ENCODE measurements around the gene BANP.
"Not testable (repeated sequence)": the region's sequence is repeated elsewhere in the genome, so short reads cannot be mapped to it uniquely, and the experiment has no call there.

BANP gene

GRCh38 chr16:88033003-88033740, 81.9 kb downstream of the BANP start:
- not testable (repeated sequence) for DNase-seq (ENCODE audit: low read depth)

- DNase-seq (ENCODE audit: low read depth) = no peak
These were observed 83.5 kb downstream of the BANP start for GRCh38 chr16:88034770-88035169.

GRCh38 chr16:88035292-88035691, 84.1 kb downstream of the BANP start:
- DNase-seq (ENCODE audit: low read depth) = no peak

DNA sequence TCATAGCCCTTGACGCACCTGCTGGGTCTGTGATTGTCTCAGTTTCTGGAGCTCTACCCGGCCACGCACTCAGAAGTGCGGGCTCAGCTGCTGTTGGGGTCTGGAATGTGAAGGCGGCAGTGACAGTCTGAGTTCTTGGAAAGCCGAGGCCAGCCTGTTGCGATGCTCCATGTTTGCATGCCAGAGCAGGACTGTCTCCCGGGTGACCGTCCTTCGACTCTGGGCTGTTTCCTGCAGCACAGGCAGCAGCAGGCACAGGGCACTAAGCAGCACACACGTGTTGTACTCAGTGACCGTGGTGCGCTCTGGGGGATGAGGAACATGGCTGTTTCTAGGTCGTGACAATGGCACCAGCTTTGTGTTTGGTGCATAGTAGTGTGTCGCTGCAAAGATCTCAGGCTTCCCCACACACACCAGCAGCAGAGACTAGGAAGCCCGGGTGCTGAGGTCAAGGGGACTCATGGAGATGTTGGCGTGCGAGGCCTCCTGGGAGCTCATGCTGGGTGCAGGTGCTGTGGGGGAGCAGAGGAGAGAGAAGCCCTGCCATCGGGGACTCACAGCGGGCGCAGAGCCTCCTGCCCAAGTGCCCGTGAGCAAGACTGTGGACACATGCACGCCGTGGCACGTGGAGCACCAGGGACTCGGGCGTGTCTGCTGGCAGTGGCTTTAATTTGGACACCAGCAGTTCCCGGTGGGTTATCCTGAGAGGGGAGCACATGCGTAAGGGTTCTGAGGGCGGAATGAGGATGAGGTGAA, 84.8 kb downstream of the BANP start:
- DNase-seq (ENCODE audit: low read depth) = not testable (repeated sequence)

DNA sequence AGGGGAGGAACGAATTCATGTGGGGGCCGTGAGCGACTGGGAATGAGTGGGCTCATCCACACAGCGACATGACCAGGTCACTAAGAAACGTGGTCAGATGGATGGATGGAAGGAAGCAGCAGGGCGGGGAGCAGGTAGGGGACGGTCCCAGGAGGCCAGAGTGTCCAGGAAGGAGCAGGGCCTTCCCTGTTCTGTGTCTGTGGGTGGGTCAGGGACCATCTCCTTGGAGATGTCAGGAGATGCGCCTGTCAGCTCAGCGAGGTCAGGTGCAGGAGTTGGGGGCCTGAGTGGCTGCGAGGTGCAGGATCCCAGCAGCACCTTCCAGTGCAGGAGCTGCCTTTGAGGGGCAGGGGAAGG, 85.4 kb downstream of the BANP start:
- not testable (repeated sequence) for DNase-seq (ENCODE audit: low read depth)

- not testable (repeated sequence) for DNase-seq (ENCODE audit: low read depth)
These were observed 86.1 kb downstream of the BANP start for GRCh38 chr16:88037359-88037758.

GRCh38 chr16:88037876-88038525, 86.8 kb downstream of the BANP start:
- DNase-seq (ENCODE audit: low read depth) = not testable (repeated sequence)

- not testable (repeated sequence) for DNase-seq (ENCODE audit: low read depth)
These were observed 87.3 kb downstream of the BANP start for GRCh38 chr16:88038526-88038908.

DNA sequence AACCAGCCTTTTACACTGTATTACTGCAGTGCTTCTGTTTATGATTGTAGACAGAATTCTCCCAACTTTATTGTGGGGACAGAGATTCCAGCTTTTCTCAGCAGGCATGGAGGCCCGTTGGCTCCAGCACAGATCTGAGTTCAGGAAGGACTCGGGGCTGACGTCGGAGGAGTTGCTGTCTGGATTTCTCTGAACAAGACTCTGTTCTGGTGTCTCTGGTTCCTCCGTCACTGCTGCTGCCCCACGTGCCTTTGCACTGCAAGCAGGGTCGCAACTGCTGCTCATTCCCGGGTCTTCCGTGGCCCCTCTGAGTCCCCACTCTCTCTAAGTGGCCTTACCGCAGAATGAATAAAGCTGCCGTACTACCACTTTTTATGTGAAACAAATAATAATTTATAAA, 88.4 kb downstream of the BANP start:
- DNase-seq (ENCODE audit: low read depth) = no peak

- not testable (repeated sequence) for DNase-seq (ENCODE audit: low read depth)
These were observed 89.1 kb downstream of the BANP start for GRCh38 chr16:88040196-88040876.

DNA sequence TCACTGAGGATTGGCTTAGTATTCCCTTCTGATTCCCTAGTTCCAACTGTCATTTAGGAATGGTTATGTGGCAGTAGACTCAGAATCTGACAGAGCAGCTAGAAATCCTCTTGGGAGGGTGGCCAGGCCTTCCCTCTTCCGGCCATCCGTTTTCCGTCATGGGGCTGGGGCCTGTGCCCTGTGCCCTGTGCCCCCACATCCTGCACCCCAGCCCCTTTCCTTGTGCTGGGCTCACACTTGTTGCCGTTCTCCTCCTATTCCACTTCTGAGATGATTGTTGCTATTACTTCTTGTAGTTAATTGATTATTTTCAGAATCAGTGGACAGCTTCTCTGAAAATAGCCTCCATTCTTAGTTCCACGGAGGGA, 89.6 kb downstream of the BANP start:
- DNase-seq (ENCODE audit: low read depth) = not testable (repeated sequence)

DNA sequence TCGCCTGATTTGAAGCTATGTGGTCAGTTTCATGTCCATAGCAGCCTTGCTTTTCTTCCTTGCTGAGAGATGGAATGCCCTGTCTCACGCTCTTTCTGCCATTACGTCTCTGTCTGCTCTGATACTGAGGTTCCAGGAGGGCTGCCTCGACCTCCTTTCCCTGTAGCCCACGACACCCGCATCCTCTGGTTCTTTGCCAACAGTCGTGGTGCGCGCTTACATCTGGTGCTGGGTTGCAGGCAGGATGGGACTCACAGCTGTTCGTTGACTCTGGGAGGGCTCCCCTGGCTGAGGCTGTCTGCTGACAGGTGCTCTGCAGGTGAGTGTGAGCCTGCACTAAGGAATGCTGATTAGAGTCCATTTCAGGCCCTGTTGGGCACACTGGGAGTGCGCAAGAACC, 90.3 kb downstream of the BANP start:
- DNase-seq (ENCODE audit: low read depth) = not testable (repeated sequence)

- not testable (repeated sequence) for DNase-seq (ENCODE audit: low read depth)
These were observed 90.8 kb downstream of the BANP start for GRCh38 chr16:88041986-88042562.

DNA sequence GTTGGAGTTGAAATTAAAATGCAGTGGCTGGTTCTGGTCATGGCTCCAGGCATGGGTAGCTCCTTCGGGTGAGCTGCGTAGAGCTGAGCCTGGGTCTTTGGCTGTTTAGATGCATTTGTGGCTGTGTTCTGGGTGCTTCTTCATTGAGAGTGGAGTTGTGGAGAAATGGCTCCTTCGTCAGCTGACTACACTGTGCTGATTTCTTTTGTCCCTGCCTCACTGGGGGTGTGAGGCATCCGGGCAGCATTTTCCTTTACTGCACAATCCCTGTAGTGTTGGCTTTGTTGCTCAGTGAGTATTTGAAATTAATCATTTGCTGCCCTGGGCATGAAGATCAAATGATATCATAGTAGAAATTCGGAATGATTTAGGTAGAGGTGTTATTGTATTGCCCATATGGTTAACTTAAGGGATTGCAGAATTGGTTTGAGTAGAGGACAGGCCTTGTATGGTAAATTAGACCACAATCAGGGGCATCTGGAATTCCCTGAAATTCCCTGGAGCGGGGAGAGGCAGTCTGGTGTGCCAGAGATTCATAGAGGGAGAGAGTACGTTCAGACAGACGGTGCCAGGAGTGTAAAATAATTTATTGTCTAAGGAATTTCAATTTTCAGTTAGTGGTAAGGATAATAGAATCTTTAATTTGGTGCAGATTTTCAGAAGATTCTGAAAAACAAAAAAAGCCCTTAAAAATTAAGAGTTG, 92.1 kb downstream of the BANP start:
- not testable (repeated sequence) for DNase-seq (ENCODE audit: low read depth)

DNA sequence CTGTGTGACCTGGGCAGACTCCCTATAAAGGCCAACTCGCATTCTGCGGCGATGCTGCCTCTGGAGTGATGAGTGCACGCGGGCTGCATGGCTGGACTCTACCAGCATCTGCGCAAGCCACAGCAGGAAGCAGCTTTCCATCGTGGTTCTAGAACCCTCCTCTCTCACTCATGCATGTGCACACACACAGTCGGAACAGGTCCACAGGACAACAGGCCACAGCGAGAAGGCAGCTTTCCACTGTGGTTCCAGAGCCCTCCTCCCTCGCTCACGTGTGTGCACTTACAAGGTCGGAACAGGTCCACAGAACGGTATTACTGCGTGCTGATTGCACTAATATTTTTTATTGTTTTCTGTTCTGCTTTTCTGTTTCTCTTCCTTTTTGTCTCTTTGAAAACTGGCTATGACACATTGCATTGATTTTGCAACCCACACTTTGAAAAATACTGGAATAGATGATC, 92.9 kb downstream of the BANP start:
- DNase-seq (ENCODE audit: low read depth) = not testable (repeated sequence)

DNA sequence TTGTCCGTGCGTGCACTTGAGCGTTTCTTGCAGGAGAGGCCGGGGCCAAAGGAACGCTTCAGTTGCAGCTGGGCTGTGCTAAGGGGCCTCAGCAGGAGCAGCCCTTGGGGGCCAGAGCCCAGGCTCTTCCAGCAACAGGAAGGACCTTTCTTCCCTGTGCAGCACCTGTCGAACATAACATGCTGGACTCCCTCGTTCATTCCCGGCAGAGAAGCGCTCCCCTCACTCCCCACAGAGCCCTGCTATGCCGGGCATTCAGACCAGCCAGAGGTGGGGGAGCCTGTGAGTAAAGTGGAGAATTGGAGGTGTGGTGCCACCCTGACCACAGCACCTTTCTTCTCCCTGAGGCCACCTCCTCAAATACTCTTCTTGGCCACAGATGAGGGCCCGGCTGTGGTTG, 94.1 kb downstream of the BANP start:
- DNase-seq (ENCODE audit: low read depth) = not testable (repeated sequence)

DNA sequence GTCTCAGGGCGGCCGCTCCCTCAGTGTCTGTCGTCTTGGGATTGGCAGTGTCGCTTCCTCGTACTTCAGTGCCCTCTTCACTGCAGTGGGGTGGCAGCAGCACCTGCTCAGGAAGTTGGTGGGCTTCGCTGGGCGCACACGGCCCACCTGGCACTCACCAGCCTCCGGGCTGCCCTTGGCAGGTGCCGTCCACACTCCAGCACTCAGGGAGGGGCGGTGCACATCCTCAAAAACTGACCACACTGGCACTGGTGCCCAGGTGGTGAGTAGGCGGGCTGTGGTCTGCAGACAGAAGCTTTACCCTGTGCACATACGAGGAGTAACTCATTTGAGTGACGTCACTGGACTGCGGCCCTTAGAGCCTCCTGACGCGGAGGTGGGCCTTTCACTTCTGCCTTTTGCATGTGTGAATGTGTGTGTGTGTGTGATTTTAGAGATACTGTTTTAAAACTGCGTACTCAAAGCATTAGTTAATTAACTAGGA, 94.6 kb downstream of the BANP start:
- DNase-seq (ENCODE audit: low read depth) = no peak

GRCh38 chr16:88047462-88047861, 96.2 kb downstream of the BANP start:
- no peak for DNase-seq (ENCODE audit: low read depth)

GRCh38 chr16:88048985-88049384, 97.8 kb downstream of the BANP start:
- DNase-seq (ENCODE audit: low read depth) = no peak

DNA sequence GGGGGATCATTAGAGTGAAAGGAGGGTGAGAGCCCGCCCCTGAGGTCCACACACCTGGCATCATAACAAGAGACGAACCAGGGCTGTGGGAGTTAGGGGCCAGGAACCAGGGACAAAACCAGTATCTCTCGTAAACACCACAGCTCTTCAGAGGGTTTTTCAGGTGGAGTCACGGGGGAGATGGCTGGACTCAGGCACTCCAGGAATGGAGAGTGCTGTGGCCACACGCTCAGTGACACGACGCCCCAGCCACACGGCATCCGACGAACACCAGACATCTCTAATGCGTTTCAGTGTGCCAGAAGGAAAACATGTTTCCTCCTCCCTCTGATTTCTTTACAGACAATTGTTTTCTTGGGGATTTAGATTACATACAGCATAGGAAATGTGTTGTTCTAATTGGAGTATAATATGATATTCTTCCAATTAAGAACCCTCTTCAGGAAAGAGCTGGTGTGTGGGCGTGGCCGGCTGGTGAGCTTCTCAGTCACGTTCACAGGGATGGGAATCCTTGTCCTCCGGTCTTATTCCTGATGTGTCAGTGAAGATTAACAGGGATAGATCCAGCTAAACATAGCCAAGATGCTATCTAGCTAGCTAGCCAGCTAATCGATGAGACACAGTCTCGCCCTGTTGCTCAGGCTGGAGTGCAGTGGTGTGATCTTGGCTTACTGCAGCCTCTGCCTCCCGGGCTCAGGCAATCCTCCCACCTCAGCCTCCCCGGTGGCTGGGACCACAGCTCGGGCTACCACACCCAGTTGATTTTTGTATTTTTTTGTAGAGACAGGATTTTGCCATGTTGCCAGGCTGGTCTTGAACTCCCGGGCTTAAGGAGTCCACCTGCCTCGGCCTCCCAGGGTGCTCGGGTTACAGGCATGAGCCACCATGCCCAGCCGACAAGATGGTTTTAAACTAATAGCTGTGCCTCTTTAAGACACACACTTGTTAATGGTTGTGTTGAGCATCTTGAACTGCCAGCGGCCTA, 98.6 kb downstream of the BANP start:
- no peak for DNase-seq (ENCODE audit: low read depth)

Data from activated T-helper 1 cell treated with Interleukin-2 at 50 U/mL for 16 hours (primary cell).